ENCODE data around the gene UGT1A10. TPM values are rescaled to one million over a fixed set of nuclear protein-coding genes. Genes with fewer than 3 reads are reported as not detected.

The UGT1A10 gene
- total RNA-seq, 2 donors from 2014 or later, result 0.41 TPM; not detected in 1

DNA sequence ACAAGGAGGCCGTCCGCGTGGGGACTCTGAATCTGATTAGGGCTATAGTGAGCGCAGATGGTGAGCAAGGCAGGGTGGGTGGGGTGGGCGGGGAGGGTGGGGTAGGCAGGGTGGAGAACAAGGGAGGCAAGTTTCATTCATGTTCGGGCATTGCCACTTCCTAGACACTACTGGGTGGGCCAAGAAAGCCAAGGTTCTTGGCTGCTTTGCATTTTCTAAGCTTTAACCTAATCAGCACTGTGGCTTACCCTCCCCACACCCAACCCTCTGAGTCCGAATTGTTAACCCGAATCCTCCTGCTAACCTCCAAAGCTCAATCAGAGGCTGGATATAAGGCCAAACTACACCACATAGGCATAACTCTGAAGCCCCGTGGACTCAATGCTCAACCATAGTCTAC is 160.0 kb downstream of the UGT1A10 start:
- Histone ChIP-seq H3K4me3 (no peak overlapping the region), H3K9me3 (no peaks in the 10 kb centered on the region), H3K27ac (no peak overlapping the region), H3K36me3 (no peaks in the 10 kb centered on the region), H3K27me3 (replicated peaks; ENCODE audit: insufficient read depth) (no peaks in the 10 kb centered on the region), H3K4me1 (ENCODE audit: control insufficient read depth in 1 of 2, low read depth in 2 of 2) (no peaks in the 10 kb centered on the region)
- ATAC-seq (ENCODE audit: insufficient number of reproducible peaks, low FRiP score, low read depth) (no peak), DNase-seq (ENCODE audit: low spot score) (no peak)
- TF ChIP-seq, protein P1, sequence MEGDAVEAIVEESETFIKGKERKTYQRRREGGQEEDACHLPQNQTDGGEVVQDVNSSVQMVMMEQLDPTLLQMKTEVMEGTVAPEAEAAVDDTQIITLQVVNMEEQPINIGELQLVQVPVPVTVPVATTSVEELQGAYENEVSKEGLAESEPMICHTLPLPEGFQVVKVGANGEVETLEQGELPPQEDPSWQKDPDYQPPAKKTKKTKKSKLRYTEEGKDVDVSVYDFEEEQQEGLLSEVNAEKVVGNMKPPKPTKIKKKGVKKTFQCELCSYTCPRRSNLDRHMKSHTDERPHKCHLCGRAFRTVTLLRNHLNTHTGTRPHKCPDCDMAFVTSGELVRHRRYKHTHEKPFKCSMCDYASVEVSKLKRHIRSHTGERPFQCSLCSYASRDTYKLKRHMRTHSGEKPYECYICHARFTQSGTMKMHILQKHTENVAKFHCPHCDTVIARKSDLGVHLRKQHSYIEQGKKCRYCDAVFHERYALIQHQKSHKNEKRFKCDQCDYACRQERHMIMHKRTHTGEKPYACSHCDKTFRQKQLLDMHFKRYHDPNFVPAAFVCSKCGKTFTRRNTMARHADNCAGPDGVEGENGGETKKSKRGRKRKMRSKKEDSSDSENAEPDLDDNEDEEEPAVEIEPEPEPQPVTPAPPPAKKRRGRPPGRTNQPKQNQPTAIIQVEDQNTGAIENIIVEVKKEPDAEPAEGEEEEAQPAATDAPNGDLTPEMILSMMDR (IDR thresholded peaks at IDR 0.05), result no peak

- TF ChIP-seq, protein P1 (IDR thresholded peaks at IDR 0.05), result no peak
- Histone ChIP-seq H3K4me3 (no peak overlapping the region), H3K4me1 (ENCODE audit: control insufficient read depth in 1 of 2, low read depth in 2 of 2) (no peaks in the 10 kb centered on the region), H3K27me3 (replicated peaks; ENCODE audit: insufficient read depth) (no peaks in the 10 kb centered on the region), H3K9me3 (no peaks in the 10 kb centered on the region), H3K27ac (no peak overlapping the region), H3K36me3 (no peaks in the 10 kb centered on the region)
- no peak for DNase-seq (ENCODE audit: low spot score)
- no peak for ATAC-seq (ENCODE audit: insufficient number of reproducible peaks, low FRiP score, low read depth)
Observed at GRCh38 chr2:233798335-233799086, 162.3 kb downstream of the UGT1A10 start.

DNA sequence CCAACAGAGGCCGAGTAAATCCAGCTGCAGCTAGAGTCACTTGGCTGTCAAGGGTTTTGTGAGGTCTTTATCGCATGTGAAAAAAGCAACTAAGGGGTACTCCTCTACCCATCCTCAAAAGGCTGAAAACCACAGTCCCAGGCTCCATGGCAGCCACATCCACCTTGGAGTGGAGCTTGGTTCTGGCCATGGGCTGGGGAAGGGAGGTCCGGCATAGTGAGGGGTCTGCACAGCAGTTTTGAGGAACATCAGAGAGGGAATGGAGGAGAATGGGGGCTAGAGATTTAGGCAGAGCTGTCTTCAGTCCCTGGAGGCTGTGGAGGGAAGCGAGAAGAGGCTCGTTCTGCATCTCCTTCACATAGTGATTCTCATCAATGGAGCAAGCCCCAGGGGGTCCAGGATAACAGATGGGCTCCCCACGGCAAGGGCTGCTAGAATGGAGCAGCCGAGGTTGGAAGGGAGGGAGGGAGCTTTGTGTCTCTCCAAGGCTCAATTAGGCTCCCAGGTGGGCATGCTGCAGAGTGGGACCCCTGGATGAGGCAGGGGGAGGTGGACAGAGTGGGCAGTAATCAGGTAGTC is 162.9 kb downstream of the UGT1A10 start:
- TF ChIP-seq, protein P1 (IDR thresholded peaks at IDR 0.05), result no peak
- no peak for ATAC-seq (ENCODE audit: insufficient number of reproducible peaks, low FRiP score, low read depth)
- no peak overlapping the region for H3K27ac ChIP-seq
- H3K27me3 ChIP-seq (replicated peaks; ENCODE audit: insufficient read depth), result no peaks in the 10 kb centered on the region
- DNase-seq (ENCODE audit: low spot score), result no peak
- no peaks in the 10 kb centered on the region for H3K36me3 ChIP-seq
- no peaks in the 10 kb centered on the region for H3K4me1 ChIP-seq (ENCODE audit: control insufficient read depth in 1 of 2, low read depth in 2 of 2)
- H3K4me3 ChIP-seq, result no peak overlapping the region
- no peaks in the 10 kb centered on the region for H3K9me3 ChIP-seq

- TF ChIP-seq, protein P1 (IDR thresholded peaks at IDR 0.05), result no peak
Observed at GRCh38 chr2:233799716-233800115, 163.5 kb downstream of the UGT1A10 start.

GRCh38 chr2:233800208-233800607 is 164.0 kb downstream of the UGT1A10 start:
- DNase-seq (ENCODE audit: low spot score) (no peak), ATAC-seq (ENCODE audit: insufficient number of reproducible peaks, low FRiP score, low read depth) (no peak)
- TF ChIP-seq, protein P1 (IDR thresholded peaks at IDR 0.05), result no peak
- Histone ChIP-seq H3K27me3 (replicated peaks; ENCODE audit: insufficient read depth) (no peaks in the 10 kb centered on the region), H3K27ac (no peak overlapping the region), H3K9me3 (no peaks in the 10 kb centered on the region), H3K4me3 (no peak overlapping the region), H3K4me1 (ENCODE audit: control insufficient read depth in 1 of 2, low read depth in 2 of 2) (no peaks in the 10 kb centered on the region), H3K36me3 (no peaks in the 10 kb centered on the region)

More at GRCh38 chr2:233799716-233800115, 163.5 kb downstream of the UGT1A10 start:
- H3K36me3 ChIP-seq, result no peaks in the 10 kb centered on the region
- no peak overlapping the region for H3K4me3 ChIP-seq
- DNase-seq (ENCODE audit: low spot score), result no peak
- H3K4me1 ChIP-seq (ENCODE audit: control insufficient read depth in 1 of 2, low read depth in 2 of 2), result no peaks in the 10 kb centered on the region
- ATAC-seq (ENCODE audit: insufficient number of reproducible peaks, low FRiP score, low read depth), result no peak
- no peaks in the 10 kb centered on the region for H3K9me3 ChIP-seq
- H3K27ac ChIP-seq, result no peak overlapping the region
- no peaks in the 10 kb centered on the region for H3K27me3 ChIP-seq (replicated peaks; ENCODE audit: insufficient read depth)
